Immature natural killer cell (primary cell): ENCODE measurements around the gene ZNF81. TPM values are rescaled to one million over a fixed set of nuclear protein-coding genes. Genes with fewer than 3 reads are reported as not detected.
"Not testable (repeated sequence)": the region's sequence is repeated elsewhere in the genome, so short reads cannot be mapped to it uniquely, and the experiment has no call there.

Experiments
- DNase-seq, 3 donors: peaks; one replicate each; pipeline ENCODE4 v3.0.0; 2022; ENCODE audit warnings: mixed read lengths in 1 of 3
- H3K27ac Mint-ChIP-seq, 6 donors: one replicate each; pipeline ENCODE4 v1.8.0; 2020; ENCODE audit warnings: mixed read lengths in 6 of 6, mild to moderate bottlenecking in 5 of 6, inconsistent platforms in 4 of 6, moderate library complexity in 3 of 6
- H3K27me3 Mint-ChIP-seq, 3 donors: one replicate each; pipeline ENCODE4 v1.8.0; 2020 to 2021; ENCODE audit warnings: low read depth in 3 of 3, mild to moderate bottlenecking in 3 of 3, mixed read lengths in 3 of 3, moderate library complexity in 3 of 3, inconsistent platforms in 1 of 3
- H3K36me3 Mint-ChIP-seq, 3 donors: one replicate each; pipeline ENCODE4 v1.8.0; 2020; ENCODE audit warnings: mixed read lengths in 3 of 3, inconsistent platforms in 2 of 3, mild to moderate bottlenecking in 2 of 3
- H3K4me1 Mint-ChIP-seq, 2 donors: one replicate each; pipeline ENCODE4 v1.8.0; 2020; ENCODE audit warnings: inconsistent platforms in 2 of 2, mild to moderate bottlenecking in 2 of 2, mixed read lengths in 2 of 2, moderate library complexity in 1 of 2
- H3K4me3 Mint-ChIP-seq, 5 donors: one replicate each; pipeline ENCODE4 v1.8.0; 2020; ENCODE audit warnings: mild to moderate bottlenecking in 5 of 5, mixed read lengths in 5 of 5, inconsistent platforms in 3 of 5, moderate library complexity in 3 of 5
- H3K9me3 Mint-ChIP-seq, 6 donors: one replicate each; pipeline ENCODE4 v1.8.0; 2020; ENCODE audit warnings: mild to moderate bottlenecking in 6 of 6, mixed read lengths in 6 of 6, inconsistent platforms in 4 of 6, moderate library complexity in 3 of 6
- polyA plus RNA-seq, 3 donors: library from polyadenylated mRNA; unstranded; fragments of 300-500 nt; fragmentation: Illumina TruSeq; gene quantifications; one replicate each; pipeline ENCODE4 v1.2.3, GENCODE V29; 2021

ZNF81 gene
- polyA plus RNA-seq, 3 donors from 2014 or later = 7.0 to 8.6 (median 7.6) TPM

DNA sequence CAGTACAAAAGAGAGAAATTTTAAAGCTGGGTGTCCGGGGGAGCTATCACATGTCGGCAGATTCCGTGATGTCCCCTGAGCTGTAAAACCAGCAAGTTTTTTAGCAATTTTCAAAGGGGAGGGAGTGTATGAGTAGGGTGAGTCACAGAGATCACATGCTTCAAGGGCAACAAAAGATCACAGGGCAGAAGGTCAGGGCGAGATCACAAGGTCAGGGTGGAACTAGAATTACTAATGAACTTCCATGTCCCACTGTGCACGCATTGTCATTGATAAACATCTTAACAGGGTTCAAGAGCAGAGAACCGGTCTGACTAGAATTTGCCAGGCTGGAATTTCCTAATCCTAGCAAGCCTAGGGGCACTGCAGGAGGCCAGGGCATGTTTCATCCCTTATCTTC, 125.1 kb downstream of the ZNF81 start:
- not testable (repeated sequence) for H3K9me3 Mint-ChIP-seq, H3K4me3 Mint-ChIP-seq, H3K4me1 Mint-ChIP-seq, H3K27me3 Mint-ChIP-seq, DNase-seq, H3K27ac Mint-ChIP-seq
- H3K36me3 Mint-ChIP-seq = peaks cover 0 to 11% (median 0%) of the 10 kb centered on the region in 3 donors

DNA sequence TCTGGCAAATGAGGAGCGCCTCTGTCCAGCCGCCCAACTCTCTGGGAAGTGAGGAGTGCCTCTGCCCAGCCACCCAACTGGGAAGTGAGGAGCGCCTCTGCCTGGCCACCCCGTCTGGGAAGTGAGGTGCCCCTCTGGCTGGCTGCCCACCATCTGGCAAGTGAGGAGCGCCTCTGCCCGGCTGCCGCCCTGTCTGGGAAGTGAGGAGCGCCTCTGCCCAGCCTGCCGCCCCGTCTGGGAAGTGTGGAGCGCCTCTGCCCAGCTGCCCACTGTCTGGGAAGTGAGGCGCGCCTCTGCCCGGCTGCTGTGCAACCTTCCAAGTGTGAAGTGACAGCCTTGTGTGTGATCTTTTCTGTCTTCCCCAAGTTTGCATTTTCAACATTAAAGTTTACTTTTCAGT, 128.8 kb downstream of the ZNF81 start:
- not testable (repeated sequence) for H3K9me3 Mint-ChIP-seq, DNase-seq, H3K4me1 Mint-ChIP-seq, H3K27ac Mint-ChIP-seq, H3K4me3 Mint-ChIP-seq
- Mint-ChIP-seq H3K27me3 (peaks cover 0 to 11% (median 0%) of the 10 kb centered on the region in 3 donors), H3K36me3 (peaks cover 0 to 14% (median 0%) of the 10 kb centered on the region in 3 donors)

Other genes with a start within 250 kb of the ZNF81 start
- under 1 TPM in 1 of 3 donors, not detected in 2; 0.11 TPM for gene SYN1, start 217.0 kb upstream of the ZNF81 start, polyA plus RNA-seq
- 10 to 100 TPM in 2 of 3 donors, 1 to 10 TPM in 1; 1.3 to 22.0 (median 13.3) TPM for gene CFP, start 207.0 kb upstream of the ZNF81 start, polyA plus RNA-seq
- gene ELK1, start 186.3 kb upstream of the ZNF81 start, polyA plus RNA-seq = 1 to 10 TPM; 8.4 to 9.4 (median 9.1) TPM
- 100 to 1,000 TPM; 179 to 256 (median 190) TPM for gene UXT, start 177.7 kb upstream of the ZNF81 start, polyA plus RNA-seq
- 1 to 10 TPM in 2 of 3 donors, not detected in 1; 1.9 to 5.3 TPM for gene ZNF182, start 167.1 kb downstream of the ZNF81 start, polyA plus RNA-seq
- gene SPACA5, start 170.1 kb downstream of the ZNF81 start, polyA plus RNA-seq = not detected
- 1 to 10 TPM; 1.1 to 2.2 (median 2.0) TPM for gene ZNF630, start 234.7 kb downstream of the ZNF81 start, polyA plus RNA-seq